Central memory CD4-positive, alpha-beta T cell (primary cell): Measurements from ENCODE around the gene ACTC1.
"Not testable (repeated sequence)": the region's sequence is repeated elsewhere in the genome, so short reads cannot be mapped to it uniquely, and the experiment has no call there.

Source experiments
- DNase-seq: peaks from one replicate; pipeline ENCODE4 v3.0.0; 2022
- total RNA-seq, 3 experiments: gene quantifications; one replicate each; lab custom pipeline; 2026; lab: John Stamatoyannopoulos, UW

ACTC1 gene
- total RNA-seq: 0 to 0.05 (median 0) reads per million in 3 experiments

GRCh38 chr15:34795267-34796081 is at the start of gene ACTC1:
ACTC1 (minus strand) TSS chr15:34795549; CDS start chr15:34794808, 741 bp downstream.
- no peak for DNase-seq

- no peak for DNase-seq
Observed at GRCh38 chr15:34841262-34841725, 45.9 kb upstream of the ACTC1 start.

GRCh38 chr15:34838282-34838681 is 42.9 kb upstream of the ACTC1 start:
- DNase-seq: no peak

GRCh38 chr15:34837246-34838016 is 42.1 kb upstream of the ACTC1 start:
- no peak for DNase-seq

- DNase-seq: no peak
Observed at GRCh38 chr15:34828145-34828911, 33.0 kb upstream of the ACTC1 start.

GRCh38 chr15:34821831-34822230 is 26.5 kb upstream of the ACTC1 start:
- no peak for DNase-seq

- no peak for DNase-seq
Observed at GRCh38 chr15:34820110-34820509, 24.8 kb upstream of the ACTC1 start.

GRCh38 chr15:34818526-34818925 is 23.2 kb upstream of the ACTC1 start:
- no peak for DNase-seq

- DNase-seq: no peak
Observed at GRCh38 chr15:34815836-34816235, 20.5 kb upstream of the ACTC1 start.

GRCh38 chr15:34813446-34814190 is 18.3 kb upstream of the ACTC1 start:
- DNase-seq: no peak

GRCh38 chr15:34812868-34813365 is 17.6 kb upstream of the ACTC1 start:
- DNase-seq: not testable (repeated sequence)

- DNase-seq: no peak
Observed at GRCh38 chr15:34812369-34812768, 17.0 kb upstream of the ACTC1 start.

GRCh38 chr15:34810443-34811129 is 15.2 kb upstream of the ACTC1 start:
- DNase-seq: no peak

GRCh38 chr15:34809186-34809585 is 13.8 kb upstream of the ACTC1 start:
- no peak for DNase-seq

- no peak for DNase-seq
Observed at GRCh38 chr15:34808016-34808415, 12.7 kb upstream of the ACTC1 start.

- DNase-seq: not testable (repeated sequence)
Observed at GRCh38 chr15:34807241-34807640, 11.9 kb upstream of the ACTC1 start.

GRCh38 chr15:34804776-34805175 is 9.4 kb upstream of the ACTC1 start:
- no peak for DNase-seq

- no peak for DNase-seq
Observed at GRCh38 chr15:34804113-34804512, 8.8 kb upstream of the ACTC1 start.

GRCh38 chr15:34802803-34803750 is 7.7 kb upstream of the ACTC1 start:
- no peak for DNase-seq

GRCh38 chr15:34802371-34802770 is 7.0 kb upstream of the ACTC1 start:
- no peak for DNase-seq
